Activated gamma-delta T cell (primary cell): ENCODE results near the gene SMYD3.

ENCODE experiments used
- DNase-seq: peaks from one replicate; lab custom pipeline; 2025; lab: John Stamatoyannopoulos, UW

Gene SMYD3

GRCh38 chr1:246147524-246148461 lies 359.3 kb downstream of the SMYD3 start:
- no peak for DNase-seq

- no peak for DNase-seq
Measured at GRCh38 chr1:246146804-246147523, 360.1 kb downstream of the SMYD3 start.

GRCh38 chr1:246145900-246146299 lies 361.2 kb downstream of the SMYD3 start:
- no peak for DNase-seq

- DNase-seq, result no peak
Measured at GRCh38 chr1:246144931-246145330, 362.1 kb downstream of the SMYD3 start.

- no peak for DNase-seq
Measured at GRCh38 chr1:246142320-246142893, 364.7 kb downstream of the SMYD3 start.

GRCh38 chr1:246141306-246141705 lies 365.8 kb downstream of the SMYD3 start:
- DNase-seq, result no peak

- DNase-seq, result no peak
Measured at GRCh38 chr1:246139745-246140182, 367.3 kb downstream of the SMYD3 start.

GRCh38 chr1:246138781-246139180 lies 368.3 kb downstream of the SMYD3 start:
- no peak for DNase-seq

- DNase-seq, result no peak
Measured at GRCh38 chr1:246136477-246136876, 370.6 kb downstream of the SMYD3 start.

- no peak for DNase-seq
Measured at GRCh38 chr1:246134789-246135188, 372.3 kb downstream of the SMYD3 start.

- DNase-seq, result no peak
Measured at GRCh38 chr1:246131095-246131494, 376.0 kb downstream of the SMYD3 start.

- DNase-seq, result no peak
Measured at GRCh38 chr1:246128494-246129069, 378.5 kb downstream of the SMYD3 start.

- no peak for DNase-seq
Measured at GRCh38 chr1:246126580-246126979, 380.5 kb downstream of the SMYD3 start.

GRCh38 chr1:246122071-246122470 lies 385.0 kb downstream of the SMYD3 start:
- no peak for DNase-seq

GRCh38 chr1:246121533-246121932 lies 385.5 kb downstream of the SMYD3 start:
- DNase-seq, result no peak

- no peak for DNase-seq
Measured at GRCh38 chr1:246117066-246117791, 389.9 kb downstream of the SMYD3 start.

- DNase-seq, result no peak
Measured at GRCh38 chr1:246114369-246114768, 392.7 kb downstream of the SMYD3 start.

GRCh38 chr1:246113555-246114095 lies 393.5 kb downstream of the SMYD3 start:
- no peak for DNase-seq

- DNase-seq, result no peak
Measured at GRCh38 chr1:246111570-246111969, 395.5 kb downstream of the SMYD3 start.

GRCh38 chr1:246110343-246111219 lies 396.5 kb downstream of the SMYD3 start:
- DNase-seq, result no peak
